DMS 273 (cell line): ENCODE data around the gene DIS3L2.
A peak's percentile ranks its signal among the peaks of the same experiment; 100 is the strongest.
"Not testable (repeated sequence)": the region's sequence is repeated elsewhere in the genome, so short reads cannot be mapped to it uniquely, and the experiment has no call there.

Source experiments
- DNase-seq: peaks from one replicate; lab custom pipeline; 2025; ENCODE audit not compliant: unreplicated experiment; lab: John Stamatoyannopoulos, UW

The DIS3L2 gene

GRCh38 chr2:232364806-232365594, 403.5 kb downstream of the DIS3L2 start:
- not testable (repeated sequence) for DNase-seq

- DNase-seq, result peak; percentile 57
These were observed 404.3 kb downstream of the DIS3L2 start for GRCh38 chr2:232365621-232366321.

- DNase-seq, result not testable (repeated sequence)
These were observed 404.9 kb downstream of the DIS3L2 start for GRCh38 chr2:232366461-232366860.

- no peak for DNase-seq
These were observed 405.5 kb downstream of the DIS3L2 start for GRCh38 chr2:232367016-232367415.

GRCh38 chr2:232367591-232368233, 406.2 kb downstream of the DIS3L2 start:
- peak; percentile 39 for DNase-seq

GRCh38 chr2:232368311-232368731, 406.8 kb downstream of the DIS3L2 start:
- no peak for DNase-seq

- DNase-seq, result no peak
These were observed 407.8 kb downstream of the DIS3L2 start for GRCh38 chr2:232369126-232369951.

- DNase-seq, result not testable (repeated sequence)
These were observed 408.5 kb downstream of the DIS3L2 start for GRCh38 chr2:232370007-232370406.

- no peak for DNase-seq
These were observed 411.0 kb downstream of the DIS3L2 start for GRCh38 chr2:232372231-232373208.

- DNase-seq, result no peak
These were observed 412.8 kb downstream of the DIS3L2 start for GRCh38 chr2:232374356-232374755.

GRCh38 chr2:232375164-232375563, 413.7 kb downstream of the DIS3L2 start:
- no peak for DNase-seq

- no peak for DNase-seq
These were observed 414.7 kb downstream of the DIS3L2 start for GRCh38 chr2:232376260-232376659.

GRCh38 chr2:232376713-232377112, 415.2 kb downstream of the DIS3L2 start:
- DNase-seq, result no peak

- DNase-seq, result no peak
These were observed 415.8 kb downstream of the DIS3L2 start for GRCh38 chr2:232377319-232377718.

- DNase-seq, result no peak
These were observed 416.6 kb downstream of the DIS3L2 start for GRCh38 chr2:232377841-232378734.

GRCh38 chr2:232378735-232379151, 417.2 kb downstream of the DIS3L2 start, which contains the start of gene ALPP:
Gene ALPP, plus strand, starts transcription at chr2:232378751. Its CDS starts 52 bp downstream, at chr2:232378803.
- DNase-seq, result not testable (repeated sequence)

GRCh38 chr2:232379610-232380590, 418.4 kb downstream of the DIS3L2 start:
- not testable (repeated sequence) for DNase-seq
